Stimulated activated naive CD8-positive, alpha-beta T cell treated with anti-CD3 and anti-CD28 coated beads, Interleukin-15, Interleukin-2, amounts not matched to agents 100 U/mL and 50 U/mL, for 24 hours (primary cell): ENCODE results near the gene TNIP1.
A peak's percentile ranks its signal among the peaks of the same experiment; 100 is the strongest.

Experiments used
- ATAC-seq: fragments of 150-1000 bp; cut with Tn5 transposase; one replicate; pipeline ENCODE4 v1.10.0; 2021
- DNase-seq: peaks from one replicate; pipeline ENCODE4 v3.0.0; 2021

Gene TNIP1

GRCh38 chr5:151083081-151083676 is 2.3 kb upstream of the TNIP1 start:
- ATAC-seq (peak; percentile 41), DNase-seq (peak; percentile 67)

DNA sequence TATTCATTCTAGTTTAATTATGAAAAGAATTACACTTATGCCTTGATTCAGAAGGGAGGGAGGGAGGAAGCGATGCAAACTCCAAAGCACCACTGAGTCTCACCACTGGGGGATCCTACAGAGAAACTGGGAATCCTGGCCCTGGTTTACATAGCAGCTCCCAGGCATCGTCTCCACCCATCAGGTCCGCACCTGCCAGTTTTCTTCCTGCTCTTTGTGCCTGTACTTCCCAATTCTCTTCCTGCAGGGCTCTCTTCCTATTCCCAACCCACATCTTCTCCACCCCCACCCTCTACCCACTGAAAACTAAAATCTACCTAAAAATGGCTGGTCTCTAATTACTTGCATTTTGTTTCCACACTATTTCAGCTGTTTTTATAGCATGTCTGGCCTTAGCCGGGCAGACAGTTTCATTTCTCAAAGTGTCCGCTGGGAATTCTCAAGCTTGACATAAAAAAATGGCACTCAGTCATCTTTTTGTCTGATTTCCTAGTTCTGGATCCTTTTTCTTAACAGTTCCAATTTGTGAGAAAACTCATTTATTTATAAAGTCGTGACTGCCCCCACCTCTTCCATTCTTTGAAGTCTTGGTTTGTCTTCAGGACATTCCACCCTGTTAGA is 1.6 kb upstream of the TNIP1 start:
- DNase-seq, result no peak
- ATAC-seq, result no peak

DNA sequence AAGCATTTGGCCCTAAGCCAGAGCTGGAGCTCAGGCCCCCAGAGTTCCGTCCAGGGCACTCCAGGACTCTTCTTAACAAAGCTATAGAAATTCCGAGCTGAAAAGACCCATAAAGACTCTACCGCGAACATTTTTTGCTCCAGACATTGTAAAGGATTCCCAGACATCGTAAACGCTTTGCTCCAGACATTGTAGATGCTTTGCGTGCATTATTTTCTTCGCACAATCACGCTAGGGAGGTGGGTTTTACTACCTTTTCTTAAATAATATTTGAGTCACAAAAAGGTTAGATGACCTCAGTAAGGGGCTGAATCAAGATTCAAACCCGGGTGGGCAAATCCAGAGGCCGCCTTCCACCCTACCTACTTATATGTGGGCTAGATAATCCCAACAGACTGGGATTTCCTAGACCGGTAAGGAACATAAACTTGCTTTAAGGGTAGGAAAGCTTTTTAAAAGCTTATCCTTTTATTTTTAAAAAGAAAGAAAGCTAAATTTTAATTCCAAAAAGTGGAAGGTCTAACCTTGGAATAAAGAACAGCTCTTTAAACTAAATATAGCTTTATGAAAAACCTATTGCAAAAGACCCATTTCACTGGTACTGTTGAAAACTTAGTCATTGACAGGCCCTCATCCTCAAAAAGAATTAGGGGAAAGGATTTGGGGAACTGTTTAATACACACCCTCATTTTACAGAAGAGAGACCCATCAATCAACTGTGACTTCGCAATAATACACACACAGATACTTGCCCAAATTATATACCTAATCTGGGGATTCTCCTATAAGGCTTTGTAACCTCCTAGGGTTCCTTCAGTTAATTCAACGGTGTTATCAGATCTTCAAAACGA is 822 bp upstream of the TNIP1 start:
- DNase-seq, result no peak
- ATAC-seq, result no peak

- ATAC-seq (no peak), DNase-seq (peak; percentile 64)
These were observed 809 bp downstream of the TNIP1 start for GRCh38 chr5:151079838-151080612.

GRCh38 chr5:151078490-151079262 is 2.2 kb downstream of the TNIP1 start:
- ATAC-seq, result peak; percentile 66
- DNase-seq, result peak; percentile 79

- ATAC-seq (no peak), DNase-seq (no peak)
These were observed 2.9 kb downstream of the TNIP1 start for GRCh38 chr5:151077967-151078366.

- no peak for ATAC-seq
- DNase-seq, result no peak
These were observed 3.4 kb downstream of the TNIP1 start for GRCh38 chr5:151077419-151077818.

DNA sequence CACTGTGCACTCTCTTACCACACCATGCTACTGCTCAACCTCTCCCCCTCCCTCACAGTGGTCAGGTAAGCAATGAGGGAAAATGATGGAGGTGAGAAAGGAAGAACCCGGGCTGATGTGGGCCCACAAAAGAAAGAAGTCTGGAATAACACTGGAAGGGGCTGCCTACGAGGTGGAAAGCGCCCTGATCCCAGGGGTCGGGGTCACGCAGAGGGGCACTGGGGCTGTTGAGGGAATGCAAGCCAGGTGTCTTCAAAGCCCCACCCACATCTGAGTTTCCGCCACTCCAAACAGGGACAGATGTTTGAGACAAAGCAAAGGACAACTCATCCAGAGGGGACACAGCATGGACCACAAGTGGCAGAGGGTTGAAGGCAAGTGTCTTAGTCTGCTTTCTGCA is 4.2 kb downstream of the TNIP1 start:
- DNase-seq (no peak), ATAC-seq (no peak)

- ATAC-seq (peak; percentile 3), DNase-seq (no peak)
These were observed 5.0 kb downstream of the TNIP1 start for GRCh38 chr5:151075698-151076331.

DNA sequence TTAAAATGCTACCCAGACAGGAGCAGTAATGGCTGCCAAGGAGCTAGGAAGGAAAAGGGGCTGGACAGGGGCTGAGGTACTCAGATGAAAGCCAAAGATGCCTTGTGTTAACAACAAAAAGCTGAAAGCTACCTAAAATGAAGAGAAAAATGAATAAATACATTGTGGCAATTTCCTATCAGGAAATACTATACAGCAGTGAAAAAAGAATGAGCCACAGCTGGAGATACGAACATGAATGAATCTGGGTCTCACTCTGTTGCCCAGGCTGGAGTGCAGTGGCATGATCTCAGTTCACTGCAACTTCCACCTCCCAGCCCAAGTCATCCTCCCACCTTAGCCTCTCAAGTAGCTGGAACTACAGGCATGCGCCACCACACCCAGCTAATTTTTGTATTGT is 6.3 kb downstream of the TNIP1 start:
- no peak for ATAC-seq
- no peak for DNase-seq

DNA sequence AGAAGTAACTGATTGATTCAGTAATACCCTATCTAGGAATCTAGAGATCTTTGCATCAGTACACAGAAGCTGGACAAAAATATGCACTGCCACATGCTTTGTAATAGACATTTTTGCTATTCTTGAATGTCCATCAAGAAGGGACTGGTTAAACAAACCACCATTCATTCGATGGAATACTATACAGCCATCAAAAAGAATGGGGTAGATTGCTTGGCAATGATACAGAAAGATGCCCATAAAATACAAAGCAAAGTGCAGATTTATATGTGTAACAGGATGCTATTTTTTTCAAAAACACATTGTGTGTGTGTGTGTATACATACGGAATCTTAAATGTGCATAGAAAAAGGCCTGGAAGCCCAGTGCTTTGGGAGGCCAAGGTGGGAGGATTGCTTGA is 7.6 kb downstream of the TNIP1 start:
- no peak for ATAC-seq

DNA sequence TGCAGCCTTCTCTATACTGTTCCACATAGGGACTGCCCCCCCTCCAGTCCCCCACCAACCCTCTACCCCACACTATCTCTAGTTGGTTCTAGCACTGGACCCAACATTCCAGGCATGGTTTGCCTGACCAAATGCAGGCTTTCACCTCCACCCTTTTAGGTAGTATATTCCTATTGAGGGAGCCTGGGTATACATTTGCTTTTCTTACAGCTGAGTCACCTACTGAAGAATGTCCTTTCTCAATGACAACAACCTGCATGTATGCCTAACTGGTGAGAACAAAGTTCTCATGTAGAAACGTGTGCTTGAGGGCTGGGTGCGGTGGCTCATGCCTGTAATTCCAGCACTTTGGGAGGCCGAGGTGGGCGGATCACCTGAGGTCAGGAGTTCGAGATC is 8.2 kb downstream of the TNIP1 start:
- ATAC-seq (no peak), DNase-seq (no peak)

More for the DNA sequence above, 7.6 kb downstream of the TNIP1 start:
- DNase-seq, result no peak

DNA sequence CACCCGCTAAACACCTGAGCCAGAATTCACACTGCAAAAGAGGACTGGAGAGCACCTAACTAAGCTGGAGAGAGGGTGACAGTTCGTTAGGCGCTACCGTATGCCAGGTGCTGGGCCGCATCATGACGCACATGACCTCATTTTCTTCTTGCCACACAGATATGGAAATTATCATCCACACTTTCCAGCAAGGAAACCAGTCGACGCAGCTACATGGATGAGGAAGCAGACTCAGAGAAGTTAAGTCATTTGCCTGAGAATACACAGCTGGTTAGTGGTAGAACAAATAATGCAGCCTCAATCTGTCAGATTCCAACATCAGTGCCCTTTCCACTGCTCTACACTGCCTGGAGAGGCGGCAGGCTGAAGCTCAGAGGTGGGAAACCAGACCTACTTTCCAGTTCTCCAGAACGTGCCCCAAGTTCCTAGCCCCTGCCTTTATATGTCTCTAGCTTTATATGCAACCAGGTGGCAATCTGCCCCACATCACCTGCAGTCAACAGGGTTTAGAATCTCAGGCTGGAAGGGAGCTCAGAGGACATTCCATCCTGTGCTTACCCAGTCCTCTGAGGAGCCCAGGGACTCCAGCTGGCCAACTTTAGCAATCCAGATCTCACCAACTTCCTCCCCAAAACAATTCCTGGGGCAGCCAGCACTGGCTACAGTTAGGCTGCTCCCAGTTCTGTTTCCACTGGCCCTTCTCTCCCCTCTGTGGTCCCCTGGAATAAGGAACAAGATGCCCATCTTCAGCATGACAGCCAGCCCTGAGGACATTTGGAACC is 8.8 kb downstream of the TNIP1 start:
- DNase-seq, result no peak
- no peak for ATAC-seq

DNA sequence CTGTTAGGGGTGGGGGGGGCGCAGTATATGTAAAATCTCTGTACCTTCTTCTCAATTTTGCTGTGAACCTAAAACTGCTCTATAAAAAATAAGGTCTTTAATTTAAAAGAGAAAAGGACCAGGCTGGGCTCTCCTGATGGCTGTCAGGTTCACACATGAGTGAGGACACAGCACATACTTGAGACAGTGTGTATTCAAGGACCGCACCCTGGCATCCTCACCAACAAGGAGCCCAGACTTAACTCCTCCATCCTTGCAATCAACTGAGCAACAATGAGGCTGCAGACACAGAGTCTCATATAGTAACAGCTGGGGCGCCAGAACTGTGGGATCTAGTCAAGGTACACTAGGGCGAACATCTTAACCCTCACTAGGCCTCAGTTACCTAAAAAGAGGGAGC is 9.8 kb downstream of the TNIP1 start:
- ATAC-seq, result no peak
- DNase-seq, result no peak

DNA sequence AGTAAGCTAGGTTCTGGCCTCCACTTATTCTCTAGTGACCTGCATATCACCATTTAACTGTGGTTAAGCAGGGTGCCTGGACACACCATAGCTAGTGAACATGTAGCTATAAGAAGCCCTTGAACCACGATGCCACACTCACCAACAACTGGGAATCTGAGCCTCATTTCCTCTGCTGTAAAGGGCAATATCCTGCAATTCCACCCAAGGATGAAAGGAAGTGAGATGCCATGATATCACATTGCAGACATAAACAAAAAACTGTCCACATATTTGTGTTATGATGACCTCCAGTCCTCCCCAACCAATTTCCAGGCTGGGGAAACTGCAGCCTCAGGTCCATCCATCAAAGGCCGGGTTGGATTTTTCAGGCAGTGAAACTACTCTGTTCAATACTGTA is 10.4 kb downstream of the TNIP1 start:
- ATAC-seq, result no peak
- DNase-seq, result no peak

GRCh38 chr5:151068433-151069197 is 12.2 kb downstream of the TNIP1 start:
- peak; percentile 79 for ATAC-seq
- DNase-seq, result peak; percentile 80

- no peak for DNase-seq
- no peak for ATAC-seq
These were observed 13.0 kb downstream of the TNIP1 start for GRCh38 chr5:151067632-151068432.

DNA sequence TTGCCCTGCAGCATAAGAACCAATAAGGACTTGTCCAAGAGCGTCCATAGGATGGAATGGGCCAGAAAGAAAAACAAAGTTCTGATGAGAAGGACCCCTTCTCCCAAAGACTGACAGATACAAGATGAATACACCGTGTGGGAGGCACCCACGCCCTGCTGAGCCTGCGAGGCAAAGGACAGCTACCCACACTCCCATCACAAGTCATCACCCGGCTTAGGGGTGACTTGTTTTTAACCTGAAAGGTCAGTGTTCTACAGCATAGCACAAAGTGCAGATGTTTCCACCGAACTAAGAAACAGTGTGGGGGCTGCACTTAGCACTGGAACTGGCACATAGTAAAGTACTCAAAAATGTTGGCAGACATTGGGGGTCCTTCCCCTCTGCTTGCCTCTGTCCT is 13.9 kb downstream of the TNIP1 start:
- ATAC-seq, result peak; percentile 48
- peak; percentile 53 for DNase-seq

DNA sequence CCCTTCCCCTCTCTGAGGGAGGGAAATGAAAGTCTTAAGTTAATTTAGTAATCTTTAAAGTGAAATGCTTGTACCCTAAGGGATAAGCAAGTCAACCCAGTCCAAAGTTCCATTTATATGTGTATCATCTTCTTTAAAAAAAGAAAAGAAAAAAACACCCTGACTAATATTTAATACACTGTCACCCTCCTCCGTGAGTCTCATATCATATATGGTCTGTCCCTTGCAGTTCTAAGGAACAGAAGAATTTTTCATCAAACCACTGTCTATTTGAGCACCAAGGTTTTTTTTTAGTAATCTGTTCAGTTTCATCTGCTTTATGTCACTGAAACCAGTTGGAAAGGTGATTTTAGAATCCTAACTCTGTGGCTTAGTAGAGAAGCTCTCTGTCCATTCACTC is 15.2 kb downstream of the TNIP1 start:
- no peak for DNase-seq
- ATAC-seq, result peak; percentile 20
